Progenitor cell of endocrine pancreas (in vitro differentiated cells): ENCODE results near the gene DNAAF1. TPM values are rescaled to one million over a fixed set of nuclear protein-coding genes. Genes with fewer than 3 reads are reported as not detected.

Experiments used
- DNase-seq: peaks from one replicate; pipeline ENCODE4 v3.0.0; 2021; ENCODE audit warnings: low spot score; ENCODE audit not compliant: unreplicated experiment
- H3K27ac Mint-ChIP-seq: 2 replicates; pipeline ENCODE4 v1.8.0; 2021; ENCODE audit warnings: mild to moderate bottlenecking, moderate library complexity, mixed read lengths
- H3K27me3 Mint-ChIP-seq: 2 replicates; pipeline ENCODE4 v1.8.0; 2021; ENCODE audit warnings: mixed read lengths
- H3K36me3 Mint-ChIP-seq: 2 replicates; pipeline ENCODE4 v1.8.0; 2022; ENCODE audit warnings: mixed read lengths; ENCODE audit not compliant: insufficient read depth
- H3K4me1 Mint-ChIP-seq: 2 replicates; pipeline ENCODE4 v1.8.0; 2021; ENCODE audit warnings: low read depth, mixed read lengths
- H3K4me3 Mint-ChIP-seq: 2 replicates; pipeline ENCODE4 v1.8.0; 2021; ENCODE audit warnings: low read depth, mild to moderate bottlenecking, moderate library complexity, mixed read lengths
- H3K9me3 Mint-ChIP-seq: 2 replicates; pipeline ENCODE4 v1.8.0; 2021; ENCODE audit warnings: low read depth, mixed read lengths
- total RNA-seq: library from RNA; stranded (reverse); gene quantifications from 2 replicates; pipeline ENCODE4 v1.2.1, GENCODE V29; 2021
- TF ChIP-seq, protein P1 (sequence below): fragments of 200-600 bp; sonication (generic); IDR thresholded peaks from one replicate; pipeline ENCODE4 v1.5.0; 2021; ENCODE audit warnings: antibody characterized with exemption, mild to moderate bottlenecking; ENCODE audit not compliant: unreplicated experiment

DNAAF1 gene
- total RNA-seq, 1 donor from 2014 or later, result 1.8 TPM

DNA sequence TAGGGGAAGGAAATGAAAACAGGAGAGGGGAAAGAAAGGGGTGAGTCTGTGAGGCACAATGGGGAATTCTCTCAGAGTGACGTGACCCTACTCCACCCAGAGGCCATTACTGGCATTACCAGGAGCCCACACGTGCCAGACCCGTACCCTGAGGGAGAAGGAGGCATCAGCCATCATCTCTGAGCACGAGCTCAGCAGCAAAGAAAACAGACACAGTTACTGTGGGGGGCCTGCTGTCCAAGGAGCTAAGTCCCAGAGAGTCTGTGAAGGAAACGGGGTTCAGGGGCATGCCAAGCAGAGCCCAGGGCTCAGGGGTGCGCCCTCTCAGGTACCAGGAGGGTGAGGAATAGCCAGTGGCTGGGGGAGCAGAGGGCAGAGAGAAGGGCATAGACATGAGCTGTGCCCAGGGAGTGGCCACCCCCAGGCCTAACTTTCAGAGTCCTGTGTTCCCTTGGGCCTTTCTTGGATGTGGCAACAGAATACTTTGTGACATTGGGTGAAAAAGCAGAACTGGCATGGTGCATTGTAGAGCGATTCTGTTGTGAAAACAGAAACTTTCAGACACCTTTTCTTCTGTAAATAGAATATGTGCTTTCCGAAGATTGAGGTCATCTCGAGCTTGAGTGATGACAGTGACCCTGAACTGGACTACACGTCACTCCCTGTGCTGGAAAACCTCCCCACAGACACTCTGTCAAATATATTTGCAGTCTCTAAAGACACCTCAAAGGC is 30.4 kb downstream of the DNAAF1 start:
- peaks cover 4% of the 10 kb centered on the region for H3K4me1 Mint-ChIP-seq
- H3K9me3 Mint-ChIP-seq, result no peaks in the 10 kb centered on the region
- TF ChIP-seq, protein P1, sequence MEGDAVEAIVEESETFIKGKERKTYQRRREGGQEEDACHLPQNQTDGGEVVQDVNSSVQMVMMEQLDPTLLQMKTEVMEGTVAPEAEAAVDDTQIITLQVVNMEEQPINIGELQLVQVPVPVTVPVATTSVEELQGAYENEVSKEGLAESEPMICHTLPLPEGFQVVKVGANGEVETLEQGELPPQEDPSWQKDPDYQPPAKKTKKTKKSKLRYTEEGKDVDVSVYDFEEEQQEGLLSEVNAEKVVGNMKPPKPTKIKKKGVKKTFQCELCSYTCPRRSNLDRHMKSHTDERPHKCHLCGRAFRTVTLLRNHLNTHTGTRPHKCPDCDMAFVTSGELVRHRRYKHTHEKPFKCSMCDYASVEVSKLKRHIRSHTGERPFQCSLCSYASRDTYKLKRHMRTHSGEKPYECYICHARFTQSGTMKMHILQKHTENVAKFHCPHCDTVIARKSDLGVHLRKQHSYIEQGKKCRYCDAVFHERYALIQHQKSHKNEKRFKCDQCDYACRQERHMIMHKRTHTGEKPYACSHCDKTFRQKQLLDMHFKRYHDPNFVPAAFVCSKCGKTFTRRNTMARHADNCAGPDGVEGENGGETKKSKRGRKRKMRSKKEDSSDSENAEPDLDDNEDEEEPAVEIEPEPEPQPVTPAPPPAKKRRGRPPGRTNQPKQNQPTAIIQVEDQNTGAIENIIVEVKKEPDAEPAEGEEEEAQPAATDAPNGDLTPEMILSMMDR, result peak; percentile 76
- peaks cover 1% of the 10 kb centered on the region for H3K36me3 Mint-ChIP-seq
- H3K27ac Mint-ChIP-seq, result peak overlapping the region; percentile 9
- no peaks in the 10 kb centered on the region for H3K27me3 Mint-ChIP-seq
- no peak overlapping the region for H3K4me3 Mint-ChIP-seq
- DNase-seq, result peak; percentile 47

DNA sequence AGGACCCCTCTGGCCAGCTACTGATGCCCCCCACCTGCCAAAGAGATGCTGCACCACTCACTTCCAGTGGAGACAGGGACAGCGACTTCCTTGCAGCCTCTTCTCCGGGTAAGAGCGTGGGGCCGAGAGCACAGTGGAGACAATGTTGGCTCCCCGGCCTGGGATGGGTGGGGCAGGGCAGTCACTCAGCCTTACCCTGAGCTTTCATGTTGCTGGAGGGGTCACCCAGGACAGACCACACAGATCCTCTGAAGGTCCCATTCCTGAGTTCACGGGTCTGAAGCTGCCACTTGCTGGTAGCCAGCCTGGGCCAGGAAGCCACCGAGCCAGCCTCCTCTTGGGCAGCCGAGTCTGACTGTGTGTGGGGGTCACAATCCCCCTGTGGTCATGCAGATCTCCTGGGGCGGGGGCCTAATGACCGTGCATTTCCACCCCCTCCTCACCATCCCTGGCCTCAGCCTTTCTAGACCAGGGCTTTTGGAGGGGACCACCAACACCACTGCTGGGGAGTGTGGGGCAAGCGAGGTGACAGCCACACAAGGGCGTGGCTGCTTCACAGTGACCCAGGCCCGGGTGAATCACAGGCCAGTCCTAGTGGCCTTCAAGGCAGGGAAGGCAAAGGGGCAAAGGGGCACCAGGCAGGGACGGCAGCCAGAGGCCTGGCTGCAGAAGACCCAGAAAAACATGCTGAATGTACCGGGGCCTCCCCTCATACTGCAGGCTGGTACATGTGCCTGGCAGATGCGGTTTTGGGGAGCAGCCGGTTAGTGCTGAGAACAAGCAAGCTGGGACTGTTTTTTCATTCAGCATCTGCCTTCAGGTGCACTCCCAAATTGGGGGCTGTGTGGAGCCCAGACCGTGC is 31.3 kb downstream of the DNAAF1 start:
- H3K36me3 Mint-ChIP-seq, result peaks cover 1% of the 10 kb centered on the region
- peaks cover 4% of the 10 kb centered on the region for H3K4me1 Mint-ChIP-seq
- peak overlapping the region; percentile 24 for H3K27ac Mint-ChIP-seq
- H3K27me3 Mint-ChIP-seq, result no peaks in the 10 kb centered on the region
- no peak overlapping the region for H3K4me3 Mint-ChIP-seq
- DNase-seq, result no peak
- H3K9me3 Mint-ChIP-seq, result no peaks in the 10 kb centered on the region
- TF ChIP-seq, protein P1, result no peak

DNA sequence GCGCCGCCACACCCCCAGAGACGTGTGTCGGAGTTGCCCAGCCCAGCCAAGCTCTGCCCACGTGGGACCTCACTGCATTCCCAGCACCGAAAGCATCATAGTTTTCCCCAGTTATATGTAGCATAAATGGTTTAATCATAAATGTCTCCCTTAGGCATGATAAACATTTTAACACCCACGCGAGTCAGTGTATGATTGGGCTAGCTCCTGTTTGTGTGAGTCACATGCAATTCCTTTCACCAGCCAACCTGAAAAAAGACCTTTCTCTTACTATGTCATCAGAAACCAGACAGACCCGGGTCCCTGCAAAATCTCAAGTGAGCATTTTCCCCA is 32.6 kb downstream of the DNAAF1 start:
- Mint-ChIP-seq H3K27ac (peak overlapping the region; percentile 80), H3K4me1 (peaks cover 4% of the 10 kb centered on the region), H3K27me3 (no peaks in the 10 kb centered on the region), H3K9me3 (no peaks in the 10 kb centered on the region), H3K4me3 (no peak overlapping the region), H3K36me3 (peaks cover 2% of the 10 kb centered on the region)
- no peak for DNase-seq
- TF ChIP-seq, protein P1, result no peak

DNA sequence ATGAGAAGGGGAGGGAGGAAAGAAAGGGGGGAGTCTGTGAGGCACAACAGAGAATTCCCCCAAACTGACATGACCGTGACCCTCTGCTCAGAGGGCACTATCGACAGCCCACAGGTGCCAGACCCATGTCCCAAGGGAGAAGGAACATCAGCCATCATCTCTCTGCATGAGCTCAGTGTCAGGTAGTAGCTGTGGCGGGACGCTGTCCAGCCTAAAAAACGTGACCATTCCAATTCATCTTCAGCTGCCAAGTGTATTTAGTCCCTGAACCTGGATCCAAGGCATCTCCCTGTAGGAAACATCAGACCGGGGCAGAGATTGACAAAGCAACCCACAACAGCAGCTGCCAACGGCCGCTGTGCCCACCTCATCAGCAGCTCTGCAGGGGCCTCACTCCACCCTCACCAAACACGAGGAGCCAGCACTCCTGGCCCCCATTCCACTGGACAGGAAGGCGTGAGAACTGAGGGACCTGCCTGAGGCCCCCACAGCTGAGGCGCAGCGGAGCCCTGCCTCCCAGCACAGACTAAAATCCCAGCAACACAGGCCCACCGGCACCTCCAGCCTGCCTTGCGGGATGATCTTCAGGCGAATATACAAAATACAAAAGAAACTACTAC is 33.1 kb downstream of the DNAAF1 start:
- TF ChIP-seq, protein P1, result no peak
- peaks cover 4% of the 10 kb centered on the region for H3K36me3 Mint-ChIP-seq
- H3K4me3 Mint-ChIP-seq, result no peak overlapping the region
- no peaks in the 10 kb centered on the region for H3K27me3 Mint-ChIP-seq
- peaks cover 4% of the 10 kb centered on the region for H3K4me1 Mint-ChIP-seq
- no peaks in the 10 kb centered on the region for H3K9me3 Mint-ChIP-seq
- H3K27ac Mint-ChIP-seq, result peak overlapping the region; percentile 80
- no peak for DNase-seq

DNA sequence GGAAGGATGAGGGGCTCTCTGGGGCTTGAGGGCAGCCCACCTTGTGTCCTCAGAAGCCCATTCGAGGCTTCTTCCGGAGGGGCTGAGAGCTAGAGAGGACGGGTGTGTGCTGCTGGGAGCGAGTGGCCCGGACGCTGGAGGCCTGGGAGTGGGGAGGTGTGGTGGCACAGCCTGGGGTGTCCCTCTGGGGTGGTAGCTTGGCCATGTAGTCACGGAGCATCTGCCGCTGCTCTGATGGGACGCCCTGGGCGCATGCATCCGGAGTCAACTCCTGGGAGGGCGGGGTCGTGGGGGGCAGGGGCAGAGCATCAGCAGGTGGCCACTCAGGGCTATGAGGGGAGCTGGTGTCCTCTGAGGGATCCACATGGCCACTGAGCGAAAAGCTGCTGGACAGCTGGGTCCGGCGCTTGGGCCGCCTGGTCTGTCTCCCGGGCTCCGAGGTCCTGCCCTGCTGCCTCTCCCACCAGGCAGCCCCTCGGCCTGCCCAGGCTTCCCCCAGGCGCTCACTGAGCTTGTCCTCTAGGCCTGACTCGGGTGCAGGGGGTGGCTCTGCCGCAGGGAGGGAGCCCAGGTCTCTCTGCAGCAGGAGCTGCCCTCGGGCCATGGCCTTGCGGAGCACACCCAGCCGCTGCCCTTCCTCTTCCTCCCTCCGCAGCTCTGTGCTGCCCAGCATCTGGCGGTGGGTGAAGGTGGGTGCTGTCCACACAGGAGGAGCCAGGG is 33.9 kb downstream of the DNAAF1 start:
- TF ChIP-seq, protein P1, result no peak
- Mint-ChIP-seq H3K9me3 (no peaks in the 10 kb centered on the region), H3K36me3 (peaks cover 6% of the 10 kb centered on the region), H3K4me1 (peaks cover 4% of the 10 kb centered on the region), H3K4me3 (no peak overlapping the region), H3K27me3 (no peaks in the 10 kb centered on the region), H3K27ac (no peak overlapping the region)
- no peak for DNase-seq
